Lower lobe of right lung (tissue), 2 donors: ENCODE measurements around the gene RAPH1. TPM values are rescaled to one million over a fixed set of nuclear protein-coding genes. Genes with fewer than 3 reads are reported as not detected.
"Not testable (repeated sequence)": the region's sequence is repeated elsewhere in the genome, so short reads cannot be mapped to it uniquely, and the experiment has no call there.

Experiments used
- ATAC-seq, 2 donors: fragments of 200-7000 bp; cut with Tn5 transposase; one replicate each; pipeline ENCODE4 v1.9.1; 2020 to 2022; ENCODE audit warnings: mild to moderate bottlenecking in 2 of 2, moderate library complexity in 2 of 2
- DNase-seq: peaks from one replicate; pipeline ENCODE4 v3.0.0-alpha.2; 2020
- H3K27ac ChIP-seq: fragments of 200-600 bp; one replicate; pipeline ENCODE4 v1.8.0; 2022
- H3K27me3 ChIP-seq: fragments of 200-600 bp; one replicate; pipeline ENCODE4 v1.8.0; 2022; ENCODE audit warnings: low read depth
- H3K36me3 ChIP-seq: fragments of 200-600 bp; one replicate; pipeline ENCODE4 v1.8.0; 2022; ENCODE audit warnings: mild to moderate bottlenecking
- H3K4me1 ChIP-seq: fragments of 200-600 bp; one replicate; pipeline ENCODE4 v1.8.0; 2022
- H3K4me3 ChIP-seq: fragments of 200-600 bp; one replicate; pipeline ENCODE4 v1.8.0; 2022; ENCODE audit warnings: mild to moderate bottlenecking
- H3K9me3 ChIP-seq: fragments of 200-600 bp; one replicate; pipeline ENCODE4 v1.8.0; 2022
- CTCF ChIP-seq: fragments of 200-600 bp; IDR thresholded peaks from one replicate; pipeline ENCODE4 v1.8.0; 2022; ENCODE audit warnings: antibody characterized with exemption, mild to moderate bottlenecking
- intact Hi-C: fragments of 100-400 bp; cut with DNase I; formaldehyde crosslinking; loops from one replicate; pipeline ENCODE4 v1.11.0; 2022
- total RNA-seq: library from RNA; stranded (reverse); fragmentation: NEBNext Ultra II Directional; extraction: Animal tissue kit (Norgen Biotek cat#: 25700); gene quantifications from one replicate; pipeline ENCODE4 v1.2.1, GENCODE V29; 2021
- donor health status: DM: no; HTN: yes; CAD: no; lungs with severe emphysema.

RAPH1 gene
- total RNA-seq, 1 donor from 2014 or later = 63.8 TPM

DNA sequence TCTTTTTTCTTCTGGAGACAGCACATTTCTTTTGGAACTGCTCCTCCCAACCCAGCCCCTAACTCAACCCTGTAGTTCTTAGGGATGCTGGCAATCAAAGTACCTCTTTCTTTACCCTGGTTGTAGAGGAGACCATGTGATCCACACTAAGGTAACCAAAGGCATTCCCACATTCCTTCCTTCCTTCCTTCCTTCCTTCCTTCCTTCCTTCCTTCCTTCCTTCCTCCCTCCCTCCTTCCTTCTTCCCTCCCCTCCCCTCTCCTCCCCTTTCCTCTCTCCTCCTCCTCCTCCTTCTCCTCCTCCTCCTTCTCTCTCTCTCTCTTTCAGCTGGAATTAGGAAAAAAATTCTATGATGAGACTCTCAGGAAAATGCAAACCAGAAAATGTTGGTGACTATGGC, 13.8 kb upstream of the RAPH1 start:
- TF ChIP-seq CTCF = no peak
- no peaks in the 10 kb centered on the region for H3K4me1 ChIP-seq
- ATAC-seq (no peak), DNase-seq (no peak)
- H3K9me3 ChIP-seq = no peaks in the 10 kb centered on the region
- H3K27me3 ChIP-seq = no peaks in the 10 kb centered on the region
- H3K27ac ChIP-seq = no peak overlapping the region
- no peak overlapping the region for H3K4me3 ChIP-seq
- H3K36me3 ChIP-seq = no peaks in the 10 kb centered on the region
- intact Hi-C loops = no loop called here

DNA sequence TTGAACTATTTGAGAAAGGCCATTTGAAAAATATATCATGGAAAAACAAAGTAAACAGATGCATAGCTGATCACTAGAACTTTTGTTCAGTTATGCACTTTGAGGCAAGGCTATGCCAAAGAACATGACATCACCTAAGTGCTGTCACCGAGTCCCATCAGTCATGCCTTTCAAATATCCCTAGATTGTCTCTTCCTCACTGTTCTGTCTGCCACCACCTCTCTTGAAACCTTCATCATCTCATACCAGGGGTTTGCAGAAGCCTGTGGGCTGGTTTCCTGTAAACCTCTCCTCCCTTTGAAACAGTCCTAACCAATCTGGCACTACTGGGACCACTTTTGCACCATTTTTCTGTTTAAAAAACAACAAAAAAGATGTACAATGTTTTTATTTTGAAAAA, 12.3 kb upstream of the RAPH1 start:
- no peaks in the 10 kb centered on the region for H3K9me3 ChIP-seq
- no peaks in the 10 kb centered on the region for H3K36me3 ChIP-seq
- H3K4me3 ChIP-seq = no peak overlapping the region
- H3K4me1 ChIP-seq = no peaks in the 10 kb centered on the region
- DNase-seq (no peak), ATAC-seq (no peak)
- H3K27me3 ChIP-seq = no peaks in the 10 kb centered on the region
- no peak for TF ChIP-seq CTCF
- intact Hi-C loops = no loop called here
- H3K27ac ChIP-seq = no peak overlapping the region

- Histone ChIP-seq H3K36me3 (no peaks in the 10 kb centered on the region), H3K27ac (no peak overlapping the region), H3K9me3 (no peaks in the 10 kb centered on the region), H3K27me3 (no peaks in the 10 kb centered on the region), H3K4me1 (no peaks in the 10 kb centered on the region), H3K4me3 (no peak overlapping the region)
- no peak for TF ChIP-seq CTCF
- ATAC-seq = no peak
- intact Hi-C loops = no loop called here
- DNase-seq = no peak
Measured at GRCh38 chr2:203544402-203544801, 9.3 kb upstream of the RAPH1 start.

DNA sequence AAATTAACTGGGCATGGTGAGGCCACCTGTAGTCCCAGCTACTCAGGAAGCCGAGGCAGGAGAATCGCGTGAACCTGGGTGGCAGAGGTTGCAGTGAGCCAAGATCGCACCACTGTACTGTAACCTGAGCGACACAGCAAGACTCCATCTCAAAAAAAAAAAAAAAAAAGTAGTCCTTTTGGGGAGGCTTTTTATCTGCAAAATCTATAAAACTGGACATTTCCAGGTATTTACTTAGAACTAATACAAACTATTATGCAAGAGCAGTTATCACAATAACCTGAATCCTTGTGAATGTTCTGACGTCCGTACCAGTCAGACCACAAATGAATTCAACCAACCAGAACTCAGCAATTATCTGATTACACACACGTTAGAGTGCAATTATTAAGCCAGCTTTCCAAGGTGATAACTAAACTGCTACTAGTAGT, 8.8 kb upstream of the RAPH1 start:
- DNase-seq (no peak), ATAC-seq (peak in 1 of 2 donors; percentile 67)
- TF ChIP-seq CTCF = no peak
- no peaks in the 10 kb centered on the region for H3K36me3 ChIP-seq
- intact Hi-C loops = no loop called here
- H3K4me3 ChIP-seq = no peak overlapping the region
- no peak overlapping the region for H3K27ac ChIP-seq
- H3K4me1 ChIP-seq = no peaks in the 10 kb centered on the region
- H3K27me3 ChIP-seq = no peaks in the 10 kb centered on the region
- H3K9me3 ChIP-seq = no peaks in the 10 kb centered on the region

DNA sequence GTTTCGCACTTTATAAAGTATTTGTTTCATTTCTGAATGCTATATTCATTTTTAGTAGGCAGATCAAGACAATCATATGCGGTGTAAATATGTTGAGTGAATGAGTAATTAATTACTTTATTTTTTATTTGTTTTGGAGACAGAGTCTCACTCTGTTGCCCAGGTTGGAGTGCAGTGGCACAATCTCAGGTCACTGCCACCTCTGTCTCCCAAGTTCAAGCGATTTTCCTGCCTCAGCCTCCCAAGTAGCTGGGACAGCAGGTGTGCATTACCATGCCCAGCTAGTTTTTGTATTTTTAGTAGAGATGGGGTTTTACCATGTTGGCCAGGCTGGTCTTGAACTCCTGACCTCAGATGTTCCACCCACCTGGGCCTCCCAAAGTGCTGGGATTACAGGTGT, 5.5 kb upstream of the RAPH1 start:
- H3K4me3 ChIP-seq, DNase-seq, H3K27me3 ChIP-seq, intact Hi-C loops, H3K4me1 ChIP-seq, H3K36me3 ChIP-seq, H3K9me3 ChIP-seq, H3K27ac ChIP-seq, ATAC-seq: not testable (repeated sequence)

- intact Hi-C loops, H3K9me3 ChIP-seq, DNase-seq, ATAC-seq, H3K4me3 ChIP-seq, H3K27me3 ChIP-seq, H3K4me1 ChIP-seq, H3K27ac ChIP-seq, H3K36me3 ChIP-seq: not testable (repeated sequence)
Measured at GRCh38 chr2:203538237-203538636, 3.1 kb upstream of the RAPH1 start.

GRCh38 chr2:203536586-203536951, 1.5 kb upstream of the RAPH1 start:
- H3K4me1 ChIP-seq = peaks cover 19% of the 10 kb centered on the region
- H3K36me3 ChIP-seq, DNase-seq, H3K27me3 ChIP-seq, H3K4me3 ChIP-seq, intact Hi-C loops, H3K9me3 ChIP-seq, H3K27ac ChIP-seq, ATAC-seq: not testable (repeated sequence)
